Stimulated activated CD8-positive, alpha-beta memory T cell treated with anti-CD3 and anti-CD28 coated beads, Interleukin-15, amount 100 ng/mL, for 4 hours (primary cell): ENCODE results near the gene EGR2.
A peak's percentile ranks its signal among the peaks of the same experiment; 100 is the strongest.

Experiments used
- DNase-seq, 2 donors: peaks; one replicate each; pipeline ENCODE4 v3.0.0-alpha.2; 2020; ENCODE audit warnings: low read depth in 2 of 2

Gene EGR2

DNA sequence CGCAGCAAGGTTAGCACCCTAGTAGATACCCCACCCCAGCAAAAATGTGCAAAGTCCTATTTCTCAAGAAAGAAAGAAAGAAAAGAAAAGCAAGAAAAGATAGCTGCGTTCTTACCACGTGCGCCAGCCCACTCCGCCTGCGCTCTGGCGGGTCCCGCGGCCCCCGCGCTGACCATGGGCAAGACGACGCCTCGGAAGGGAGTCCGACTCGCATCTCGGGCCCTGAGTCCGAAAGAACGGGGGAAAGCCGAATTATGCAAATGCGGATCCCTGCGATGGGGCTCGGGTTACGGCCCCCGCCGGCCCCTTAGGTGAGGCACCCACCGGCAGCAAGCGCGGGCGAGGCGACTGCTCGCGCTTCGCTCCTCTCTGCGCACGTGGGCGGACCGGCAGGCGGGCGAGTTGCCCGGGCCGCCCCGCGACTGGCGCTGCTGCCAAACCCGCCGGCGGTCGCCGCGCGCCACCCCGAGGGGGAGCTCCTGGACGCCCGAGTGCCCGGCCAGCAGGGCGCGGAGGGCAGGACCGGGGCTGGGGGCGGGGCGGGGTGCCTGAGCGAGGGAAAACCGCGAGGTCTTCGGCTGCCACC, 2.4 kb upstream of the EGR2 start:
- peak; percentile 55 to 62 for DNase-seq

GRCh38 chr10:62817766-62818425, 1.7 kb upstream of the EGR2 start:
- peak in 1 of 2 donors; percentile 52 for DNase-seq

- DNase-seq: peak; percentile 50 to 60
Measured at GRCh38 chr10:62817121-62817765, 1.1 kb upstream of the EGR2 start.

GRCh38 chr10:62816076-62816330, 163 bp downstream of the EGR2 start:
- no peak for DNase-seq

DNA sequence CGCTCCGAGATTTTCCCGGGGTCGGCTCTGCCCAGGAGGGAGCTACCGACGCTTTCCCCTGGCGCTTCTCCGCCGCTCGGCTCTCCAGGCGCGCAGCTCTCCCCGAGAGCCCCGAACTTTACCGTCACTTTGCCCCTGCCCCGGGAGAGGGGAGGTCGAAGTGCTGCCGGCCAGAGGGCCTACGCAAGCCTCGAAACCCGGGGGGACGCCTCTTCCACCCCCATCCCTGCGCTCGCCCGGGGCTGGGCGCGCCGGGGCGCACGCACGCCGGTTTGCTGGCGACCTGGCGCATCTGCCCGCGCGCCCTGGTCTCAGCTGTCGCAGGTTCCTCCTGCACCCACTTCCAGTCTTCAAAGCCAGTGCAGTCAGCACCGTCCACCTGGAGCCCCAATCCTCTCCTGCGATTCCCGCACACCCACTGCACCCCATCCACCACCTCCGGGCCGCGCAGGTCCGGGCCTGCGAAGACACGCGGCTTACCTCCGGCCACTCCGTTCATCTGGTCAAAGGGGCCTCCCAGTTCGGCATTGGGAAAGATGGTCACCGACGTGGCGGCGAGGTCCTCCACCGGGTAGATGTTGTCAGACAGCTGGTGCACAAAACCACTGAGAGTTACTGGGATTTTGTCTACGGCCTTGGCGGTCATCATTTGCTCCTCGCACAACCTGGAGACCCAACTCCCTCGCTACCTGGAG, 638 bp downstream of the EGR2 start:
- peak in 1 of 2 donors; percentile 12 for DNase-seq

DNA sequence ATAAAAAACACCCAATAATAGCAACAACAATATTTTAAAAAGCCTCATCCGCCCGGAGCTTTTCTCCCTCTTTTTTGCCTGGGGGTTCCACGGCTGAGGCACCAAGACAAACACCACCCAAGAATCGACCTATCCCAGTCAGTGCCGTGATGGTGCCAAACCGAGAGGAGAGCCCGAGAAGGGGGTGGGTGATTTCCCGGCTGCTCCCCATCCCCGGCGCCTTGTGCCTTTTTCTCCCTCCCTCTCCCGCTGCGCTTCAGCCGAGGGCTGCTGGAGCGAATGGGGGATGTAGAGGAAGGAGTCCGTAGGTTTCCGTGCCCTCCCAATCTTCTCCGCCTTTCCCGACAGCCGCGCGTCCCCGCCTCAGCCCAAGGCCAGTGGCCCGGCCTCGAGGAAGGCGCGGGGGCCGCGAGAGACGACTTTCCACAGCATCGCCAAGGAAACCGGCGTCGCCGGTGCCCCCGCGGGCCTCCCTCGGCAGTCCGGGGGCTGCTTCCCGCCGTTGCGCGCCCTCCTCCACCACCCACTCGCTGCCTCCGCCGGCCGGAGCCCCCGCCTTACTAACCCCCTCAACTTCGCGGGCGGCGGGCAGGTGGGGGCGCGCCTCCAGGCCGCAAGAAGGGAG, 1.3 kb downstream of the EGR2 start:
- peak in 1 of 2 donors; percentile 47 for DNase-seq

- DNase-seq: no peak
Measured at GRCh38 chr10:62813981-62814380, 2.2 kb downstream of the EGR2 start.

GRCh38 chr10:62813453-62813852, 2.7 kb downstream of the EGR2 start:
- DNase-seq: no peak

DNA sequence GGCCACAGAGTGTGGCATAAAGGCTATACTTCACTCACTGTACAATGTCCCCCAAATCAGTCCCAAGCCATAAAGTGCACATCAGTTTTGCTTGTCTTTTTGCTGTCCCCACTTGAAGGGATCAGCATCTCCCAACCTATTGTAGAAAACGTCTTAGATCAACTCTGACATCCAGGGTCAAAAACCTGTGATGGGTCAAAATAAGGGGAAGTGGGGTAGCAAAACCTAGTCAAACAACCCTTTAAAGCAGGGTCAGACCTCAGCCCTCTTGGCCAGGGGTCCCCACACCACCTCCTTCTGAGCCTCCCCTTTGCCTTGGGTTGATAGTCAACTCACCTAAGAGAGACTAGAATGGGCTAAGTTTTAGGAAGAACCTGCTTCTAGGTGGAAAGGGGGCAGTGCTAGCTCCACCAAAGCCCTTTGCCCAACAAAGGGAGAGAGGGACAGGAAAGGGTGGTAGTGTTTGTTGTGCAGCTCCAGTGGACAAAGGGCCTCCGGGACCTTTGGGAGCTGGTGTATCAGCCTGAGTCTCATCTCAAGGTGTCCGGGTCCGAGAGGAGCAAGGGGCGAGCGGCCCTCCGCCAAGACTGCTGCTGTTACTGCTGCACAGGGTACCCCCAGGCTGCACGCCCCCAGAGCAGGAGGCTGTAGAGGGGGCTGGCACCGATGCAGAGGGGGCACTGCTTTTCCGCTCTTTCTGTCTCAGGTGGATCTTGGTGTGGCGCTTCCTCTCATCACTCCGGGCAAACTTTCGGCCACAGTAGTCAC, 3.3 kb downstream of the EGR2 start:
- no peak for DNase-seq

DNA sequence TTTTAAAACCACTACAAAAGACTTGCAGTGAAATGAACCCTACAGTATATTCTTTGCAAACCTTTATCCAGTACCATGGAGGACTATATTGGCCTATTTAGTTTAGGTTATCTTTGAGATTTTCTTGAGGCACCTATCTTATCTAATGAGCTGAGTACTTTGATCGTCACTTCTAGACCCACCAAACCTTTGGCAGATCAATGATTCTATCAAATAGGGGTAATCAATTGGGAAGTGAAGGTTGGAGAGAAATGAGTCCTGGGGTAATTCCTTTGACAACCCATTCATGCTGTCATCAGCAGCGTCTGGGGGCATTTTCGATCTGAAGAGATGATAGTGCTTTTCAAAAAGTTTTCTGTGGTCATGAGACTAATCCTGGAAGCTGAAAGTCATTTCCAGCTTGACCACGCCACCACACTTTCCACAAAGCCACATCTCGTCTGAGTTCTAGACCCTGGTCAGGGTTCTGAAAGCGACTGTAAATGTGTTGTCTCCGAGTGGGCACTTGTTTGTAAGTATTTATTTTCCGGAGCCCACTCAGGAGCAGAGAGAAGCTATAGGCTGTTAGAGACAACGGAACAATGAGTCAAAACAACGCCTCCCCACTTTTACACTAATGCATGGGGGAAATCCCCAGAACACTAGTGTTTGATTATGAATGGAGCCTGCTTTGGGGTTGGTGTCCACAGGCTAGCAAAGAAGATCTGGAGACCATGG, 4.8 kb downstream of the EGR2 start:
- DNase-seq: peak; percentile 45 to 49

DNA sequence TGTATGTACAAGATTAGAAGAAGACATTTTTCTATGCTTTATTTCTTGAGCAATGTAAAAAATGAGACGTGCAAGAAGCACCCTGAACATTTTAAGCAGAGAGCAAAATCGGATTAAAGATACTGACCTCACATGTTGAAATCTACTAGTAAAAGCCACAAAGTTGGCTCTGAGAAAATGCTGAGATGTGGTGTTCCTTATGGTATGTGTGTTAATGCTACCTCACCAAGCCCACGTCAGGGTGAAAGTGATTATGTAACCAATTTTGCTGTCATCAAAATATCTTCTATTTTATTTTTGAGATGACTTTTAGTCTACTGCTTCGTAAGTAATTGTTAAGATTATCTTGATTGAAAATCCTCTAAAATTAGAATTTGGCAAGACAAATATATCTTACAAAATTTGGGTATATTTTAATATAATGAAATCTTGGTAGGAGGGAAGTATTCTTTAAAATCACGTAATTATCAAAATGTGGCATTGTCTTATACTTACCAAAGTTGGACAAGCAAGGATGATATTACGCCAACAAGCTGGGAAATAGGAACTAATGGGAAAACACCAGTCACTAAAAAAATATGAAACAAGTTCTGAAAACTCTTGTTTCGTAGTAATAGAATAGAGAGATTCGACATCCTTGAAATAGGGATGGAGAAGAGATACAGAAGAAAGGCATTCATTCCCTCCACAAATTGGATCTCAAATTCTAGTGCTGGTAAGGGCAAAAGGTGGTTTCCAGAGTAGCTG, 5.8 kb downstream of the EGR2 start:
- no peak for DNase-seq

GRCh38 chr10:62806251-62806650, 9.9 kb downstream of the EGR2 start:
- DNase-seq: no peak

- DNase-seq: no peak
Measured at GRCh38 chr10:62805231-62806099, 10.7 kb downstream of the EGR2 start.

GRCh38 chr10:62804356-62805230, 11.6 kb downstream of the EGR2 start, which contains the start of gene ADO:
ADO (plus strand) TSS chr10:62804720; CDS start chr10:62805060, 340 bp downstream.
- peak in 1 of 2 donors; percentile 49 for DNase-seq

- DNase-seq: no peak
Measured at GRCh38 chr10:62803724-62804355, 12.3 kb downstream of the EGR2 start.

DNA sequence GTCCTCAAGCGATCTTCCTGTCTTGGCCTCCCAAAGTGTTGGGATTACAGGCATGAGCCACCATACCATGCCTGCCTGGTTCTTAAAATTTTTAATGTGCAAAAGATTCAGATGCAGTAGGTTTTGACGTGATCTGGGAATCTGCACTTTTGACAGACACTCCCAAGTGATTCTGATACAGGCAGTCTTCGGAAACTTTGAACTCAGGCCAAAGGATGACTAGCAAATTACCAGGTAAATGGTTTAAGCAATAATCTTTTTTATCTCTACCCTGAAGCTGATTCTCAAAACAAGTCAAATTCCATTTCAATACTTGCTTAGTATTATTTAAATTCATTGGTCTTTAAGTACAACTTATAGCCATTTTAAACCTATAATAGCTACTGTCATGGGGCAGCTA, 14.3 kb downstream of the EGR2 start:
- no peak for DNase-seq

DNA sequence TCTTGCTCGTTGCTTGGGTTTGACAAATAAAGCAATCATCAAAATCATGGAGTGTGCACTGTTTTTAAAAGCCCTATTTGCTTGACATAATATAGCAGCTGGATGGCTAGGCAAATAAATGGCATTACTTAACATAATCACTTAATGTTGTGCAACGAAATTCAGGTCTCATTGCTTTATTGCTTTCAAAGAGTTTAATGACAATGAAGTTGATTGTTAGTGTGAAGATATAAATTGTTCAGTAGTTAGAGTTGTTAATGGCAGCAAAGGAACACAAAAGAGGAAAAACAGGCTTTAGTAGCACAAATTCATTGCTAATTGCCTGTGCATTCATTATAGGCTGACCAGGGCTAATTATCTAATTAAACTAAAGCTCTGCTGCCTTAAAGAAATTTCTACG, 19.3 kb downstream of the EGR2 start:
- DNase-seq: no peak

DNA sequence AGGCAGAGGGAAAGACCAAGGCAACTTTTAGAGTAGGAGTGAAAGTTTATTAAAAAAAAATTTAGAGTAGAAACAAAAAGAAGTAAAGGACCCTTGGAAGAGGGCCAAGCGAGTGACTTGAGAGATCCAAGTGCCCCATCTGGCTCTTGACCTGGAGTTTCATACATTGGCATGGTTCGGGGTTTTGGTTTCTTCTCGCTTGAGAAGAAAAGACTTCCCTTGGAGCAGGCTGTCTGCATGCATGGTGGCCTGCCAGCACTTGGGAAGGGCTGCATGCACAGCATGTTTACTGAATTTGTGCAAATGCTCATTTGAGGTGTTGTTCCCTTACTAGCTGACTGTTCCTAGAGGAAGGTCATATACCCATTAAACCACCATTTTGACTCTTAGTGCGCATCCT, 20.4 kb downstream of the EGR2 start:
- no peak for DNase-seq
